ENCODE results near the gene CAVIN2. TPM values are rescaled to one million over a fixed set of nuclear protein-coding genes. Genes with fewer than 3 reads are reported as not detected.

The CAVIN2 gene
- total and polyA plus RNA-seq, 11 donors = 35.2 to 149 (median 93.0) TPM

DNA sequence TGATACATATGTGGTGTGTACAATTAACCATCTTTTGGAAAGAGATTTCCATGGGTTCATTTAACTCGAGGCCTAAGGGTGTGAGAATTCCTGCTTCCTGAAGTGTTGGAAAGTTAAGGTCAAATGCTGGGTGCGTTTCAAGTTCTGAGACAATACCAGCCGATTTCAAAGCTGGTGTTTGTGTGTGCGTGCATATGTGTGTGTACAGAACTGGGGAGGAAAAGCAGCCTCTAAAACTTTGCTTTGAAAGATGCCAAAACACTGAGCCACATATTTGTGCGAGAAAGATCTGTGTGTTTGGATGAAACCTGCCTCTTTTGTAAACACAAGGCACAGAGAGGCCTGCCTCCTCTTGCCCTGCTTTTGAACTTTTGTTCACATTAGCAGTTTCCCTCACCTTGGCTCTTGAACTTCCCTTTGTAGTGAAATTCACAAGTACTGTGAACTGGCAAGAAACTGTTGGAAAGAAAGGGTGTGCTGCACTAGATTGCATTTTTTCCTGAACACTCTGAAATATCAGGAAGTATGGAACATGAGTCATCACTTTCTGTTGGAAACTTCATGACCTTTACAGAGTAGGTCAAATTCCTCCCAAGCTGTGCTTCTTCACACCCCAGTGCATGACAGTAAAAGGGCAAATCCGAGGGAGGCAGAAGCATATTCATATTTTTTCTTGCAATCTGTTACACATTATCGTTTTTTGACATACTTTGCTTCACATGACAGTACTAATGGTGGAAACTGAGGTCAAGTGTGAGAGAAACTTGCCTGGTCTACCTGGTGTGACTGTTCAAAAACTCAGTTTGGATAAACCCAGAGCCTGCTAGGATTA, 20.0 kb upstream of the CAVIN2 start:
- Histone ChIP-seq H3K4me3 (no peak overlapping the region), H3K36me3 (no peaks in the 10 kb centered on the region), H3K27me3 (no peaks in the 10 kb centered on the region), H3K27ac (peak overlapping the region; percentile 65 to 89 (median 75)), H3K4me1 (peaks cover 12 to 67% (median 48%) of the 10 kb centered on the region in 12 donors), H3K9me3 (no peaks in the 10 kb centered on the region)
- ATAC-seq (peak; percentile 85 to 93 (median 92)), DNase-seq (peak in 2 of 5 donors; percentile 27 to 42)
- TF ChIP-seq, protein P1, sequence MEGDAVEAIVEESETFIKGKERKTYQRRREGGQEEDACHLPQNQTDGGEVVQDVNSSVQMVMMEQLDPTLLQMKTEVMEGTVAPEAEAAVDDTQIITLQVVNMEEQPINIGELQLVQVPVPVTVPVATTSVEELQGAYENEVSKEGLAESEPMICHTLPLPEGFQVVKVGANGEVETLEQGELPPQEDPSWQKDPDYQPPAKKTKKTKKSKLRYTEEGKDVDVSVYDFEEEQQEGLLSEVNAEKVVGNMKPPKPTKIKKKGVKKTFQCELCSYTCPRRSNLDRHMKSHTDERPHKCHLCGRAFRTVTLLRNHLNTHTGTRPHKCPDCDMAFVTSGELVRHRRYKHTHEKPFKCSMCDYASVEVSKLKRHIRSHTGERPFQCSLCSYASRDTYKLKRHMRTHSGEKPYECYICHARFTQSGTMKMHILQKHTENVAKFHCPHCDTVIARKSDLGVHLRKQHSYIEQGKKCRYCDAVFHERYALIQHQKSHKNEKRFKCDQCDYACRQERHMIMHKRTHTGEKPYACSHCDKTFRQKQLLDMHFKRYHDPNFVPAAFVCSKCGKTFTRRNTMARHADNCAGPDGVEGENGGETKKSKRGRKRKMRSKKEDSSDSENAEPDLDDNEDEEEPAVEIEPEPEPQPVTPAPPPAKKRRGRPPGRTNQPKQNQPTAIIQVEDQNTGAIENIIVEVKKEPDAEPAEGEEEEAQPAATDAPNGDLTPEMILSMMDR (IDR thresholded peaks at IDR 0.05) = peak in 1 of 12 donors; percentile 12
- no peak for TF ChIP-seq POLR2A (IDR thresholded peaks at IDR 0.05)
- intact Hi-C loops (cut with DNase I) = loop anchor here in 4 of 10 donors (1.0 to 5.0 kb wide), 3 partner anchors 20 to 160 kb away; partner anchors contain the start of gene CAVIN2 (in 4 of the 4)
- WGBS, 4 donors = 23 to 50% (median 34%) methylated on average over 7 of the region's 7 CpGs

DNA sequence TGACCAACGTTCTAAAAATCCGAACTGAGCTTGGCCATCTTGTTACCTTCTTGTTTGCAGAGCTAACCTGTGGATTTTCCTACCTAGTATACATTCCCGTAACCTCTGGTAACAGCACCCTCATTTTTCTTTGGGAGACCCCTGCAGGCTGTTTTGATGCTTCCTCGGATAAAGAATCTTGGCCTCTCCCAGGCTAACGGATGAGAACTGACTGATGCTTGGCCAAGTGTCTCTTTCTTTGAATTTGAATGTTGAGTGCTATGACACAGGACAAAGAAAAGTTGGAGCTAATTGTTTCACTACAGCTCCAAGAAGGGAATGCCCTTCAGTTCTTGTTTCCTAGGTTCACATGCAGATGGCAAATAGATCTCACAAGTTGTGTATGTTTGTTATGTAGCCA, 19.3 kb upstream of the CAVIN2 start:
- TF ChIP-seq, protein P1 (IDR thresholded peaks at IDR 0.05) = peak in 4 of 12 donors; percentile 5 to 14 (median 10)
- TF ChIP-seq POLR2A (IDR thresholded peaks at IDR 0.05) = no peak
- no peaks in the 10 kb centered on the region for H3K27me3 ChIP-seq
- intact Hi-C loops (cut with DNase I) = loop anchor here in 4 of 10 donors (1.0 to 5.0 kb wide), 3 partner anchors 19 to 161 kb away; partner anchors contain the start of gene CAVIN2 (in 4 of the 4)
- H3K9me3 ChIP-seq = no peaks in the 10 kb centered on the region
- DNase-seq (no peak), ATAC-seq (peak in 1 of 4 donors; percentile 17)
- peak overlapping the region; percentile 65 to 89 (median 75) for H3K27ac ChIP-seq
- WGBS, 4 donors = 63 to 70% (median 66%) methylated on average over 5 of the region's 5 CpGs
- H3K4me3 ChIP-seq = no peak overlapping the region
- peaks cover 12 to 70% (median 48%) of the 10 kb centered on the region in 12 donors for H3K4me1 ChIP-seq
- no peaks in the 10 kb centered on the region for H3K36me3 ChIP-seq

DNA sequence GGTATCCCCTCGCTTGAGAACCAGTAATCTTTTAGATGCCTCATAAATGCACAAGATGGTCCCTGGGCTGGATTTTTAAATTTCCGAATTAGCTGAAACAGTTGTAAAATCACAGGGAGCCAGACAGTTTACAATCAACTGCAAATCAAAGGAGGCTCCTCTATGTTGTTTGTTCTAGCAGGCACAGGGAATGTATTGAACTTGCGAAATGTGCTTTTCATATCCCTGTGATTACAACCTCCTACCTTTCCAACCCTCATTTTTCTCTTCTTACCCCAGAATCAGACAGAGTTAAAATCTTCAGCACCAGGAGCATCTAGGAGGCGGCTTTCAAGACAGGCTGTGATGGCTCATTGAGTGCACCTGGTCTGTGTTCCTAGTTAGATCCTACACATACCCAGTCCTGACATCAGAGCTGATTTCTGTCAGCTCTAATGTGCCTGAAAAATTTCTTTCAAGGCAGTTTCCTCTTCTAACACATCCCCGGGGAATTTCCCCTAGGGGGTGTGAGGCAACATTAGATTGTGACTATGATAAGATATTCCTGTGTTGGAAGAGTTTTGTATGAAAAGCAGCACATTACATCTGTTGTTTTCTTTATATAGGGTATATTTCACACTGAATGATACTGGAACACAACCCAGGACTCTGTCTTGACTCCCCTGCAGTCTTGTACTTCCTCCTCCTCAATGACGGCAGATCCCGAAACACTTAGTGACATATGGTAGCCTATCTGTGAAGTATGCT, 17.9 kb upstream of the CAVIN2 start:
- Histone ChIP-seq H3K4me3 (no peak overlapping the region), H3K36me3 (no peaks in the 10 kb centered on the region), H3K9me3 (peaks cover 0 to 6% (median 0%) of the 10 kb centered on the region in 12 donors), H3K27me3 (no peaks in the 10 kb centered on the region), H3K27ac (peak overlapping the region in 11 of 12 donors; percentile 21 to 89 (median 75)), H3K4me1 (peaks cover 12 to 70% (median 48%) of the 10 kb centered on the region in 12 donors)
- TF ChIP-seq, protein P1 (IDR thresholded peaks at IDR 0.05) = no peak
- no peak for TF ChIP-seq POLR2A (IDR thresholded peaks at IDR 0.05)
- intact Hi-C loops (cut with DNase I) = loop anchor here in 1 of 10 donors (5.0 kb wide), 1 partner anchor 162 kb away; no protein-coding TSS in a partner anchor
- WGBS, 4 donors = 64 to 80% (median 67%) methylated on average over 7 of the region's 7 CpGs
- DNase-seq = no peak
- ATAC-seq = peak in 1 of 4 donors; percentile 14

Data from heart left ventricle (tissue), 16 donors.